SK-N-MC (cell line): Measurements from ENCODE around the gene GRID2.

Experiments used
- EZH2 ChIP-seq: fragments of 200-600 bp; sonication (generic); IDR thresholded peaks from one replicate; pipeline ENCODE4 v1.6.1; 2017; ENCODE audit warnings: antibody characterized with exemption
- FOXP2 ChIP-seq: optimal IDR thresholded peaks from 2 replicates; pipeline ENCODE3; 2011; ENCODE audit warnings: mild to moderate bottlenecking, moderate library complexity; ENCODE audit not compliant: insufficient read depth; ENCODE audit errors: extremely low read length, control extremely low read depth
- POLR2AphosphoS5 ChIP-seq: IDR thresholded peaks from 2 replicates; pipeline ENCODE4 v1.6.1; 2012; ENCODE audit warnings: mild to moderate bottlenecking, low read depth, low read length, borderline replicate concordance

GRCh38 chr4:93466446-93466845 is 1162.7 kb downstream of the GRID2 start:
- TF ChIP-seq EZH2 (no peak), POLR2AphosphoS5 (no peak), FOXP2 (no peak)
